Cardiac muscle cell (in vitro differentiated cells and primary cell): Measurements from ENCODE around the gene SLC22A5. TPM values are rescaled to one million over a fixed set of nuclear protein-coding genes. Genes with fewer than 3 reads are reported as not detected.
A peak's percentile ranks its signal among the peaks of the same experiment; 100 is the strongest.

Experiments used
- DNase-seq, 2 donors: peaks; one replicate each; pipeline versions ENCODE4 v3.0.0 to v3.0.0-alpha.2; 2010 to 2017; ENCODE audit warnings: low read depth in 1 of 2, low spot score in 1 of 2
- H3K27ac ChIP-seq: fragments of 200-600 bp; sonication (generic); 2 replicates; pipeline ENCODE4 v1.5.1; 2016
- H3K27me3 ChIP-seq: fragments of 200-600 bp; sonication (generic); 2 replicates; pipeline ENCODE4 v1.6.0; 2016; ENCODE audit warnings: control low read depth
- H3K36me3 ChIP-seq: fragments of 200-600 bp; sonication (generic); 2 replicates; pipeline ENCODE4 v1.5.1; 2016; ENCODE audit warnings: control low read depth
- H3K4me1 ChIP-seq: fragments of 200-600 bp; sonication (generic); 2 replicates; pipeline ENCODE4 v1.8.1; 2017; ENCODE audit warnings: low read depth, mild to moderate bottlenecking, mixed run types
- H3K4me3 ChIP-seq: fragments of 200-600 bp; sonication (generic); 2 replicates; pipeline ENCODE4 v1.5.1; 2016; ENCODE audit warnings: mild to moderate bottlenecking
- H3K9me3 ChIP-seq: fragments of 200-600 bp; sonication (generic); 2 replicates; pipeline ENCODE4 v1.5.1; 2017; ENCODE audit warnings: low read depth, mild to moderate bottlenecking, control low read depth
- polyA plus RNA-seq: library from polyadenylated mRNA; unstranded; fragments of >200 nt; fragmentation: Nextera tagmentation; extraction: Ambion mirVana; gene quantifications from 2 replicates; pipeline ENCODE4 v1.2.1, GENCODE V29; 2016
- total RNA-seq: library from RNA; depleted of rRNA; stranded (reverse); fragments of >200 nt; gene quantifications from 2 replicates; pipeline ENCODE4 v1.2.3, GENCODE V29; 2016
- TF ChIP-seq, protein P1 (sequence below): IDR thresholded peaks from 2 replicates; pipeline ENCODE4 v1.5.1; 2012; ENCODE audit warnings: low read depth, mild to moderate bottlenecking, low read length

The SLC22A5 gene
- total and polyA plus RNA-seq, 2 experiments from 2014 or later: 3.0 to 6.4 TPM

- Histone ChIP-seq H3K27ac (peak overlapping the region; percentile 80), H3K4me1 (peaks cover 19% of the 10 kb centered on the region), H3K36me3 (no peaks in the 10 kb centered on the region), H3K27me3 (no peaks in the 10 kb centered on the region), H3K9me3 (no peaks in the 10 kb centered on the region), H3K4me3 (no peak overlapping the region)
- peak in 1 of 2 donors; percentile 34 for DNase-seq
- TF ChIP-seq, protein P1, sequence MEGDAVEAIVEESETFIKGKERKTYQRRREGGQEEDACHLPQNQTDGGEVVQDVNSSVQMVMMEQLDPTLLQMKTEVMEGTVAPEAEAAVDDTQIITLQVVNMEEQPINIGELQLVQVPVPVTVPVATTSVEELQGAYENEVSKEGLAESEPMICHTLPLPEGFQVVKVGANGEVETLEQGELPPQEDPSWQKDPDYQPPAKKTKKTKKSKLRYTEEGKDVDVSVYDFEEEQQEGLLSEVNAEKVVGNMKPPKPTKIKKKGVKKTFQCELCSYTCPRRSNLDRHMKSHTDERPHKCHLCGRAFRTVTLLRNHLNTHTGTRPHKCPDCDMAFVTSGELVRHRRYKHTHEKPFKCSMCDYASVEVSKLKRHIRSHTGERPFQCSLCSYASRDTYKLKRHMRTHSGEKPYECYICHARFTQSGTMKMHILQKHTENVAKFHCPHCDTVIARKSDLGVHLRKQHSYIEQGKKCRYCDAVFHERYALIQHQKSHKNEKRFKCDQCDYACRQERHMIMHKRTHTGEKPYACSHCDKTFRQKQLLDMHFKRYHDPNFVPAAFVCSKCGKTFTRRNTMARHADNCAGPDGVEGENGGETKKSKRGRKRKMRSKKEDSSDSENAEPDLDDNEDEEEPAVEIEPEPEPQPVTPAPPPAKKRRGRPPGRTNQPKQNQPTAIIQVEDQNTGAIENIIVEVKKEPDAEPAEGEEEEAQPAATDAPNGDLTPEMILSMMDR: no peak
Measured at GRCh38 chr5:132427281-132428146, 58.0 kb downstream of the SLC22A5 start.

- TF ChIP-seq, protein P1: no peak
- DNase-seq: no peak
- H3K27me3 ChIP-seq: no peaks in the 10 kb centered on the region
- H3K36me3 ChIP-seq: no peaks in the 10 kb centered on the region
- peaks cover 13% of the 10 kb centered on the region for H3K4me1 ChIP-seq
- no peak overlapping the region for H3K4me3 ChIP-seq
- no peaks in the 10 kb centered on the region for H3K9me3 ChIP-seq
- peak overlapping the region; percentile 80 for H3K27ac ChIP-seq
Measured at GRCh38 chr5:132428147-132428482, 58.6 kb downstream of the SLC22A5 start.

DNA sequence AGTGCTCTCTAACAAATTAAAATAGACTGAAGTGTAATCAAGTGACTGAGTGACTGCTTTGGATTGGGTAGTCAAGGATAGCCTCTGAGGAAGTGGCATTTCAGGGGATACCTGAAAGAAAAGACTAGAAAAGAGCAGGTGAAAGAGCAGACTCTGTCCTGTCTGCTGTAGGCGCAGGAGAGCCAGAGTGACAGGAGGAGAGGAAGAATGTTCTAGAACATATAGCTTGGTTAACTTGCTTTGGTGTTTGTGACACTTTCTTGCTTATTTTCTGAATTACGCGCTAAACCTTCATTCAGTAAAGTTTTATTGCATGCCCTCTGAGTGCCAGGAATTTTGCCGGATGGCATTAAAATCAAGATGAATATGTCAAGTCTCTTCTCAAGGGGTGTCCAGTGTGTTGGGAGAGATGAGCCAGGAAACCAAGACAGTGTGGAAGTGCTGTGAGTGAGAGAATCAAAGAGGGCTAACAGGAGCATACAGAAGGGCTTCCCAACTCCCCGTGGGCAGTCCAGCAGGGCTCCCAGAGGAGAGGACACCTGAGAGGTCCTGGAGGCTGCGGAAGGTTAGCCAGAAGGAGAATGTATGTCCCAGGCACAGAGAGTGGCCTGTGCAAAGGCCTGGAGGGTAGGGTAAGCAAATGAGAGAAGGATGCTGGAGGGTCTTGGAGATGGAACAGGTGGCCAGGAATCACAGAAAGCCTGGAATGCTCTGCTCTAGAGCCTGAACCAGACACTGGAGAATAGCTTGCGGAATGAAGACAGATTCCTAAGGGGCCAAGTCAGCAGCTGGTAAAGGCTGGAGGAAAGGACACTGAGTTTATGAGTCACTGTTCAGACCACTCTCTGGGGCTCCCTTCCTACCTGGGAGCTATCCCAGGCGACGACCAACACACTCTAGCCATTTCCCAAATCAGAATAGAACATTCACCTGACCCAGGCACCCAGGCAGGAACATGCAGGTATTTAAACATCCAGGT, 59.3 kb downstream of the SLC22A5 start:
- Histone ChIP-seq H3K4me3 (no peak overlapping the region), H3K27ac (no peak overlapping the region), H3K4me1 (peaks cover 12% of the 10 kb centered on the region), H3K27me3 (no peaks in the 10 kb centered on the region), H3K9me3 (no peaks in the 10 kb centered on the region), H3K36me3 (no peaks in the 10 kb centered on the region)
- TF ChIP-seq, protein P1: no peak
- DNase-seq: peak in 1 of 2 donors; percentile 63

- DNase-seq: no peak
- no peaks in the 10 kb centered on the region for H3K9me3 ChIP-seq
- peaks cover 12% of the 10 kb centered on the region for H3K4me1 ChIP-seq
- H3K27ac ChIP-seq: no peak overlapping the region
- H3K4me3 ChIP-seq: no peak overlapping the region
- TF ChIP-seq, protein P1: no peak
- no peaks in the 10 kb centered on the region for H3K27me3 ChIP-seq
- H3K36me3 ChIP-seq: no peaks in the 10 kb centered on the region
Measured at GRCh38 chr5:132429463-132430440, 60.2 kb downstream of the SLC22A5 start.

DNA sequence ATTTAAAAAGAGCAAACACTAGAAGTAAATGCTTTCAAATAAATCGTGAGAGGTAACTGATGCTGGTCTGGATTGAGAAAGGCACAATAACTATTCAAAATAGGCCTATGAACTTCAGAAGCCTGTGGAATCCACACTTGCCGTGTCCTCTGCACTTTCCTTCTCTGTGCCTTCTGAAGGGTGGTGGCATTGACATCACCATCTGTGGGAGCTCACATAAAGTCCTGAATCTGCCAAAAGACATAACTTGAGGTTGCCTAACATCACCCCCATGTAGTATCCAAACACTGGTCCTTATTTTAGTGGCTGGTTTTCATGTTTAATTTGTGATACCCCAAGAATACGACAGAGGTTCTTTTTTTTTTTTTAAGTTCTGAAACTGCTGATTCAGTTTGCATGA, 61.2 kb downstream of the SLC22A5 start:
- no peak for DNase-seq
- no peaks in the 10 kb centered on the region for H3K36me3 ChIP-seq
- no peak overlapping the region for H3K4me3 ChIP-seq
- H3K9me3 ChIP-seq: no peaks in the 10 kb centered on the region
- H3K4me1 ChIP-seq: peaks cover 12% of the 10 kb centered on the region
- H3K27me3 ChIP-seq: no peaks in the 10 kb centered on the region
- TF ChIP-seq, protein P1: no peak
- H3K27ac ChIP-seq: no peak overlapping the region
